ENCODE measurements around the gene RNF150. TPM values are rescaled to one million over a fixed set of nuclear protein-coding genes. Genes with fewer than 3 reads are reported as not detected.

Gene RNF150
- total and polyA plus RNA-seq, 3 donors from 2014 or later = 4.7 to 7.8 (median 6.5) TPM

- Histone ChIP-seq H3K27me3 (no peaks in the 10 kb centered on the region), H3K36me3 (ENCODE audit: low read depth, missing control alignments) (no peaks in the 10 kb centered on the region), H3K9me3 (no peaks in the 10 kb centered on the region), H3K4me3 (no peak overlapping the region), H3K27ac (no peak overlapping the region), H3K4me1 (no peaks in the 10 kb centered on the region)
- DNase-seq = no peak
- intact Hi-C loops (cut with DNase I; ENCODE audit: low total_unique reads) = no loop called here
- TF ChIP-seq CTCF (IDR thresholded peaks at IDR 0.05) (no peak), POLR2A (IDR thresholded peaks at IDR 0.05) (no peak)
- 73 to 79% methylated on average over 7 of the region's 7 CpGs for WGBS, 2 donors
Measured at GRCh38 chr4:141047228-141047884, 85.9 kb downstream of the RNF150 start.

GRCh38 chr4:141046255-141046654 is 87.0 kb downstream of the RNF150 start:
- no peak for DNase-seq
- intact Hi-C loops (cut with DNase I; ENCODE audit: low total_unique reads) = no loop called here
- Histone ChIP-seq H3K36me3 (ENCODE audit: low read depth, missing control alignments) (no peaks in the 10 kb centered on the region), H3K27ac (no peak overlapping the region), H3K27me3 (no peaks in the 10 kb centered on the region), H3K4me3 (no peak overlapping the region), H3K4me1 (no peaks in the 10 kb centered on the region), H3K9me3 (no peaks in the 10 kb centered on the region)
- no peak for TF ChIP-seq CTCF (IDR thresholded peaks at IDR 0.05)
- 65 to 69% methylated on average over 3 of the region's 3 CpGs for WGBS, 2 donors

DNA sequence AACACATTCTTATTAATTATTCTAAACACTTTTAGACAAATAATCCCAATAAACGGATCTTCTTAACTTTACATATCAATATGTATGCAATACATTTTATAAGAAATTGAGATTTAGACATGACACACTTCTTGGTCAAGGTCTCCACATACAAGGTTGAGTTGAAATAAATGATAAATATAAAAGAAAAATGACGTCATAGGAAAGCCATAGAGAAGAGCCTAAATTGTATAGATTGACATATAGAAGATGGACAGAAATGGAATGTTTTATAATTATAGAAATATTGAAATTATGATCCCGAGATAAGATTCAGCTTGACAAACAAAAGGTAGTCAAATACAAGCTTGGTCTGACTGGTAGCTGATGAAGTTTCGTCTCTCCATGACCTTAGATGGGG is 87.4 kb downstream of the RNF150 start:
- H3K4me1 ChIP-seq = no peaks in the 10 kb centered on the region
- 91 to 98% methylated on average over 4 of the region's 4 CpGs for WGBS, 2 donors
- H3K27me3 ChIP-seq = no peaks in the 10 kb centered on the region
- DNase-seq = no peak
- H3K27ac ChIP-seq = no peak overlapping the region
- intact Hi-C loops (cut with DNase I; ENCODE audit: low total_unique reads) = no loop called here
- no peaks in the 10 kb centered on the region for H3K9me3 ChIP-seq
- H3K36me3 ChIP-seq (ENCODE audit: low read depth, missing control alignments) = no peaks in the 10 kb centered on the region
- H3K4me3 ChIP-seq = no peak overlapping the region
- no peak for TF ChIP-seq CTCF (IDR thresholded peaks at IDR 0.05)
- TF ChIP-seq POLR2A (IDR thresholded peaks at IDR 0.05) = no peak

GRCh38 chr4:141041021-141041476 is 92.2 kb downstream of the RNF150 start:
- Histone ChIP-seq H3K4me1 (no peaks in the 10 kb centered on the region), H3K4me3 (no peak overlapping the region), H3K9me3 (no peaks in the 10 kb centered on the region), H3K27ac (no peak overlapping the region), H3K36me3 (ENCODE audit: low read depth, missing control alignments) (no peaks in the 10 kb centered on the region), H3K27me3 (no peaks in the 10 kb centered on the region)
- no peak for DNase-seq
- no peak for TF ChIP-seq POLR2A (IDR thresholded peaks at IDR 0.05)
- TF ChIP-seq CTCF (IDR thresholded peaks at IDR 0.05) = no peak
- intact Hi-C loops (cut with DNase I; ENCODE audit: low total_unique reads) = no loop called here
- WGBS, 2 donors = 48 to 56% methylated on average over 1 of the region's 1 CpG

DNA sequence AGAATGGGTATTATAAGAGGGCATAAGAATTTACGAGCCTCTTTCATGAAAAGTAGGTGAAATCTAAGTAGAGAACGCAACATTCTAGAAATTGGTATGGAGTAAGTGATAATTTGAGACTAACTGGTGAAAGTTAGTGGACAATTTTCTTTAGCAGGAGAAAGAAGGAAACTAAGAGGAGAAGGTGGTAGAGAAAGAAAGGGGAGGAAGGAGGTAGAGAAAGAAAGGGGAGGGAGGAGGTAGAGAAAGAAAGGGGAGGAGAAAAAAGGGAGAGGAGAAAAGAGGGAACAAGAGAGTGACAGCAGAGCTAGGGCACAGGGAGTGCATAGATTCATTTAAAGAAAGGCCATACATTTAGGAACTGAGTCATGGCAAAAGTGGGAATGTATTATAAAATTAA is 94.1 kb downstream of the RNF150 start:
- no peaks in the 10 kb centered on the region for H3K27me3 ChIP-seq
- DNase-seq = no peak
- no peak overlapping the region for H3K4me3 ChIP-seq
- H3K36me3 ChIP-seq (ENCODE audit: low read depth, missing control alignments) = no peaks in the 10 kb centered on the region
- no peaks in the 10 kb centered on the region for H3K4me1 ChIP-seq
- no peak overlapping the region for H3K27ac ChIP-seq
- H3K9me3 ChIP-seq = no peaks in the 10 kb centered on the region
- no peak for TF ChIP-seq CTCF (IDR thresholded peaks at IDR 0.05)
- TF ChIP-seq POLR2A (IDR thresholded peaks at IDR 0.05) = no peak
- intact Hi-C loops (cut with DNase I; ENCODE audit: low total_unique reads) = no loop called here
- WGBS, 2 donors = 91 to 97% methylated on average over 2 of the region's 2 CpGs
